ENCODE results near the gene TNFAIP2. TPM values are rescaled to one million over a fixed set of nuclear protein-coding genes. Genes with fewer than 3 reads are reported as not detected.
A peak's percentile ranks its signal among the peaks of the same experiment; 100 is the strongest.

Gene TNFAIP2
- total and polyA plus RNA-seq, 2 of the 4 experiments (the other 2 are of a cell fraction): 6.3 to 9.6 TPM

GRCh38 chr14:103099081-103099732 lies 24.1 kb upstream of the TNFAIP2 start:
- no peak overlapping the region for H2BK120ac ChIP-seq (ENCODE audit: low read depth, low read length)
- no peak overlapping the region for H3K9ac ChIP-seq (ENCODE audit: low read depth, low read length)
- H4K91ac ChIP-seq (ENCODE audit: insufficient read depth, low read depth, low read length): no peak overlapping the region
- peaks cover 54% of the 10 kb centered on the region for H3K27me3 ChIP-seq (ENCODE audit: control insufficient read depth, insufficient read depth, low read length)
- H2BK20ac ChIP-seq (ENCODE audit: low read depth, low read length): no peak overlapping the region
- dilution Hi-C loops (cut with HindIII; ENCODE audit: low sequenced_read_pairs, unreplicated experiment): no loop called here
- H4K8ac ChIP-seq (ENCODE audit: low read depth in 2 of 2, low read length in 2 of 2): no peak overlapping the region
- no peak overlapping the region for H3K56ac ChIP-seq (ENCODE audit: extremely low read depth, insufficient read depth, low read length)
- no TSS peak for BruUV-seq (replicated peaks)
- ATAC-seq (ENCODE audit: low read depth) (no peak), DNase-seq (no peak)
- H2BK15ac ChIP-seq (ENCODE audit: low read depth, low read length): no peak overlapping the region
- H4K5ac ChIP-seq (ENCODE audit: low read depth, low read length): no peak overlapping the region
- H3K4me2 ChIP-seq (ENCODE audit: low read depth, low read length): no peak overlapping the region
- no peak overlapping the region for H3K18ac ChIP-seq (ENCODE audit: low read depth, low read length)
- H3K36me3 ChIP-seq (ENCODE audit: control insufficient read depth, insufficient read depth, low read length): no peaks in the 10 kb centered on the region
- POLR2A ChIA-PET (ENCODE audit: unreplicated experiment): no interaction called here
- no peaks in the 10 kb centered on the region; the same call in 1 of the 2 replicates for H3K9me3 ChIP-seq (ENCODE audit: control insufficient read depth, insufficient read depth, low read length)
- no peak overlapping the region for H3K4ac ChIP-seq (ENCODE audit: low read depth, low read length)
- H4K20me1 ChIP-seq (ENCODE audit: insufficient read depth, low read length): no peaks in the 10 kb centered on the region; the same call in 1 of the 2 replicates
- peaks cover 4% of the 10 kb centered on the region; the same call in 1 of the 2 replicates for H3K4me1 ChIP-seq (ENCODE audit: control insufficient read depth, insufficient read depth, low read length)
- H3K4me3 ChIP-seq (ENCODE audit: insufficient read depth, low read depth, low read length): no peak overlapping the region
- H2BK5ac ChIP-seq (ENCODE audit: low read depth, low read length, poor library complexity, severe bottlenecking): no peak overlapping the region
- peak overlapping the region; percentile 61 for H2AK9ac ChIP-seq (replicated peaks; ENCODE audit: low read depth, low read length, poor library complexity)
- no peak overlapping the region for H3K23ac ChIP-seq (ENCODE audit: low read depth, low read length)
- TF ChIP-seq SMC3 (IDR thresholded peaks at IDR 0.05; ENCODE audit: low read depth, low read length) (no peak), RAD21 (IDR thresholded peaks at IDR 0.05; ENCODE audit: low read length) (no peak), RCOR1 (IDR thresholded peaks at IDR 0.05; ENCODE audit: insufficient replicate concordance, low read length) (no peak), MAFK (IDR thresholded peaks at IDR 0.05; ENCODE audit: low read depth, low read length) (no peak), USF2 (IDR thresholded peaks at IDR 0.05; ENCODE audit: low read depth, low read length) (no peak), POLR2A (IDR thresholded peaks at IDR 0.05; ENCODE audit: low read depth, low read length) (no peak), NFE2L2 (IDR thresholded peaks at IDR 0.05; ENCODE audit: low read depth, low read length) (no peak), CEBPB (IDR thresholded peaks at IDR 0.05; ENCODE audit: low read depth, low read length) (no peak), BHLHE40 (IDR thresholded peaks at IDR 0.05; ENCODE audit: low read depth, low read length) (no peak), RFX5 (IDR thresholded peaks at IDR 0.05; ENCODE audit: low read depth, low read length) (no peak), FOS (IDR thresholded peaks at IDR 0.05; ENCODE audit: low read depth, low read length) (no peak), CHD1 (IDR thresholded peaks at IDR 0.05; ENCODE audit: low read depth, low read length) (no peak), MAZ (IDR thresholded peaks at IDR 0.05; ENCODE audit: borderline replicate concordance, low read depth, low read length) (no peak), MXI1 (IDR thresholded peaks at IDR 0.05; ENCODE audit: borderline replicate concordance, low read depth, low read length) (no peak)
- TF ChIP-seq, protein P1, sequence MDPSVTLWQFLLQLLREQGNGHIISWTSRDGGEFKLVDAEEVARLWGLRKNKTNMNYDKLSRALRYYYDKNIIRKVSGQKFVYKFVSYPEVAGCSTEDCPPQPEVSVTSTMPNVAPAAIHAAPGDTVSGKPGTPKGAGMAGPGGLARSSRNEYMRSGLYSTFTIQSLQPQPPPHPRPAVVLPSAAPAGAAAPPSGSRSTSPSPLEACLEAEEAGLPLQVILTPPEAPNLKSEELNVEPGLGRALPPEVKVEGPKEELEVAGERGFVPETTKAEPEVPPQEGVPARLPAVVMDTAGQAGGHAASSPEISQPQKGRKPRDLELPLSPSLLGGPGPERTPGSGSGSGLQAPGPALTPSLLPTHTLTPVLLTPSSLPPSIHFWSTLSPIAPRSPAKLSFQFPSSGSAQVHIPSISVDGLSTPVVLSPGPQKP (IDR thresholded peaks at IDR 0.05; ENCODE audit: borderline replicate concordance, low read depth, low read length): no peak
- TF ChIP-seq, protein P2, sequence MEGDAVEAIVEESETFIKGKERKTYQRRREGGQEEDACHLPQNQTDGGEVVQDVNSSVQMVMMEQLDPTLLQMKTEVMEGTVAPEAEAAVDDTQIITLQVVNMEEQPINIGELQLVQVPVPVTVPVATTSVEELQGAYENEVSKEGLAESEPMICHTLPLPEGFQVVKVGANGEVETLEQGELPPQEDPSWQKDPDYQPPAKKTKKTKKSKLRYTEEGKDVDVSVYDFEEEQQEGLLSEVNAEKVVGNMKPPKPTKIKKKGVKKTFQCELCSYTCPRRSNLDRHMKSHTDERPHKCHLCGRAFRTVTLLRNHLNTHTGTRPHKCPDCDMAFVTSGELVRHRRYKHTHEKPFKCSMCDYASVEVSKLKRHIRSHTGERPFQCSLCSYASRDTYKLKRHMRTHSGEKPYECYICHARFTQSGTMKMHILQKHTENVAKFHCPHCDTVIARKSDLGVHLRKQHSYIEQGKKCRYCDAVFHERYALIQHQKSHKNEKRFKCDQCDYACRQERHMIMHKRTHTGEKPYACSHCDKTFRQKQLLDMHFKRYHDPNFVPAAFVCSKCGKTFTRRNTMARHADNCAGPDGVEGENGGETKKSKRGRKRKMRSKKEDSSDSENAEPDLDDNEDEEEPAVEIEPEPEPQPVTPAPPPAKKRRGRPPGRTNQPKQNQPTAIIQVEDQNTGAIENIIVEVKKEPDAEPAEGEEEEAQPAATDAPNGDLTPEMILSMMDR (conservative IDR thresholded peaks at IDR 0.05; ENCODE audit: low read depth, low read length): no peak
- in situ Hi-C loops (cut with MboI; ENCODE audit: low sequenced_read_pairs): no loop called here
- 60% methylated on average over 1 of the region's 12 CpGs; no CpG with 5 or more reads in 1 of the 2 experiments for whole genome bisulfite sequencing, 2 experiments (ENCODE audit: extremely low coverage in 2 of 2, insufficient read length in 1 of 2)
- no peaks in the 10 kb centered on the region for H3K9me1 ChIP-seq (ENCODE audit: insufficient read depth, low read length)
- no peak overlapping the region for H2AK5ac ChIP-seq (ENCODE audit: low read depth, low read length)
- intact Hi-C loops (cut with micrococcal nuclease): no loop called here
- H3K14ac ChIP-seq (replicated peaks; ENCODE audit: low read depth, low read length): no peak overlapping the region
- H3K79me1 ChIP-seq (ENCODE audit: low read depth in 1 of 2, low read length in 2 of 2): no peaks in the 10 kb centered on the region
- no peak overlapping the region for H3K27ac ChIP-seq (ENCODE audit: insufficient read depth, low read length)
- CTCF ChIA-PET: interaction anchor here (1.5 kb wide), 1 partner anchor 90 kb away, joined by 3 read pairs; no protein-coding TSS in a partner anchor
- no peak overlapping the region for H2AFZ ChIP-seq (replicated peaks; ENCODE audit: low read length, poor library complexity)

All from IMR-90 (cell line).